ENCODE data around the gene GRID1. TPM values are rescaled to one million over a fixed set of nuclear protein-coding genes. Genes with fewer than 3 reads are reported as not detected.

Gene GRID1
- polyA plus RNA-seq, 1 donor (not counting 4 experiments of a cell fraction or from before 2014, with no cell fraction given): 0.01 TPM

DNA sequence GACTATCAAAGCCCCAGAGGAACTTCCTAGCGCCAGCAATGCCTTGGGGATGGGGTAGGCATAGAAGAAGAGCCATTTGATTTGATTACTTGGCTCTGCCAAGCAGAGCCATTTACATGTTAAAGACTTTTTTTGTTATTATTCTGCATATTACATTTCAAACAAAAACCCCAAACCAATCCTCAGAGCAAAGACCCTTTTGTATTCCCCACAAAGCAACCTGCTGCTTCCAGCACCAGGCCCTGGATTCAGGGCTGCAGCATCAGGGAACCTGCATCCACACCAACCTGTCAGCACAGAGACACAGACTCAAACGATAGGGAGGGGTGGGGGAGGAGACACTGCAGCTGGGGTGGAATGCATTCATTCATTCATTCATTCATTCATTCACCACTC is 73.2 kb downstream of the GRID1 start:
- no peak for FAIRE-seq

DNA sequence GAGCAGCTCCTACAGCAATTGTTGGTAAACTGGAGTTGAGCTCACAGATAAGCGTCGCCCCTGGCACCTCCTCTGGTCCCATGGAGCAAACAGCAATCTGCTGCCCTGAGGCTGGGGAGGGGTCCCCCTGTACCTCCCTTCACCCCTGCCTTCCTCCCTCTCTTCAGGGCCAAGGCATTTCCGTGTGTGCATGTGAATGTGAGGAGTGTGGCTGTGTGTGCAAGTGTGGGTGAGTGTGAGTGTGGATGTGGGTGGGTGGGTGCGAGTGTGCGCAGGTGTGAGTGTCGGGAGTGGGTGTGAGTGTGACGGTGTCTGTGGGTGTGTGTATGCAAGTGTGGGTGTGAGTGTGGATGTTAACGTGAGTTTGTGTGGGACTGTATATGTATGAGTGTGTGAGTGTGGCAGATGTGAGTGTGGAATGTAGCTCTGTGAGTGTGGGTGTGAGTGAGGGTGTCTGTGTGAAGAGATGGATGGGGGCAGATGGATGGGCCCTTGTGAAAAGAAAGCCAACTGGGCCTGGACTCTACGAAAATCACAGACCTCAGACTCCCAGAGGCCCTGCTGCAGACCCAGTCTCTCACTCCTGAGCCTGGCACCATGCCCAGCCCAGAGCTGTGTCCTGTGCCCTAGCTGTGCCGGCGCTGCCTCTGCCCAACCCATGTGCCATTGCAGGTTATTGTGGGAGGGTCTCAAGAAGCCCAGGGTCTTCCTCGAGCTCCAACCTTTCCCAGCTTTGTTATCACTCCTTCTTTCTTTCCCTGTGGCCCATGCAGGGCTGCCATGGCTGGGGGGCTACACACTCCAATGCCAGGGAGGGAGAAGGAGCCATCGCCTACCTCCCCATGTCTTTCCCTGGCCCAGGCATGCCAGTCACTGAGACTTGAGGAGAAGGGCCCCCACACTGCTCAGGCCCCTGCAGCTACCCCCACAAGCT is 73.9 kb downstream of the GRID1 start:
- no peak overlapping the region for H3K27ac ChIP-seq (ENCODE audit: control insufficient read depth, insufficient read depth, low read length)
- H3K79me2 ChIP-seq (ENCODE audit: control insufficient read depth, insufficient read depth, low read length): no peaks in the 10 kb centered on the region
- no peak overlapping the region for H2AFZ ChIP-seq (ENCODE audit: control insufficient read depth, low read length)
- H3K4me2 ChIP-seq (ENCODE audit: control insufficient read depth, extremely low read depth, insufficient read depth, low read depth, low read length): no peak overlapping the region
- no peaks in the 10 kb centered on the region for H4K20me1 ChIP-seq (ENCODE audit: control insufficient read depth, extremely low read depth, insufficient read depth, low read length)
- FAIRE-seq: no peak
- no peaks in the 10 kb centered on the region for H3K27me3 ChIP-seq (ENCODE audit: control insufficient read depth, extremely low read depth, insufficient read depth, low read length)
- no peak for TF ChIP-seq EZH2 (IDR thresholded peaks at IDR 0.05; ENCODE audit: low read length)
- TF ChIP-seq, protein P1, sequence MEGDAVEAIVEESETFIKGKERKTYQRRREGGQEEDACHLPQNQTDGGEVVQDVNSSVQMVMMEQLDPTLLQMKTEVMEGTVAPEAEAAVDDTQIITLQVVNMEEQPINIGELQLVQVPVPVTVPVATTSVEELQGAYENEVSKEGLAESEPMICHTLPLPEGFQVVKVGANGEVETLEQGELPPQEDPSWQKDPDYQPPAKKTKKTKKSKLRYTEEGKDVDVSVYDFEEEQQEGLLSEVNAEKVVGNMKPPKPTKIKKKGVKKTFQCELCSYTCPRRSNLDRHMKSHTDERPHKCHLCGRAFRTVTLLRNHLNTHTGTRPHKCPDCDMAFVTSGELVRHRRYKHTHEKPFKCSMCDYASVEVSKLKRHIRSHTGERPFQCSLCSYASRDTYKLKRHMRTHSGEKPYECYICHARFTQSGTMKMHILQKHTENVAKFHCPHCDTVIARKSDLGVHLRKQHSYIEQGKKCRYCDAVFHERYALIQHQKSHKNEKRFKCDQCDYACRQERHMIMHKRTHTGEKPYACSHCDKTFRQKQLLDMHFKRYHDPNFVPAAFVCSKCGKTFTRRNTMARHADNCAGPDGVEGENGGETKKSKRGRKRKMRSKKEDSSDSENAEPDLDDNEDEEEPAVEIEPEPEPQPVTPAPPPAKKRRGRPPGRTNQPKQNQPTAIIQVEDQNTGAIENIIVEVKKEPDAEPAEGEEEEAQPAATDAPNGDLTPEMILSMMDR (optimal IDR thresholded peaks at IDR 0.05 in 1 of 3, IDR thresholded peaks at IDR 0.05 in 1 of 3, conservative IDR thresholded peaks at IDR 0.05 in 1 of 3; ENCODE audit: extremely low read depth in 1 of 3, insufficient read depth in 2 of 3, low read length in 3 of 3): no peak
- H3K36me3 ChIP-seq (ENCODE audit: control insufficient read depth in 2 of 2, extremely low read depth in 1 of 2, insufficient read depth in 2 of 2, low read length in 2 of 2): no peaks in the 10 kb centered on the region
- H3K9me1 ChIP-seq (ENCODE audit: control insufficient read depth, extremely low read depth, insufficient read depth, low read length): no peaks in the 10 kb centered on the region
- no peak overlapping the region for H3K9ac ChIP-seq (ENCODE audit: control insufficient read depth, extremely low read depth, insufficient read depth, low read length)
- H3K9me3 ChIP-seq (ENCODE audit: control insufficient read depth, low read depth, low read length): no peaks in the 10 kb centered on the region
- no peak for DNase-seq (ENCODE audit: low read depth, low spot score)
- no peaks in the 10 kb centered on the region for H3K4me1 ChIP-seq (ENCODE audit: control insufficient read depth, extremely low read depth, insufficient read depth, low read length)
- H3K4me3 ChIP-seq (ENCODE audit: control insufficient read depth in 2 of 3, extremely low read depth in 1 of 3, insufficient read depth in 2 of 3, low read depth in 1 of 3, low read length in 3 of 3): no peak overlapping the region
- dilution Hi-C loops (cut with MboI; ENCODE audit: extremely low pct_ligation_motif_present, low sequenced_read_pairs): no loop called here

More for the DNA sequence above, 73.2 kb downstream of the GRID1 start:
- no peaks in the 10 kb centered on the region for H3K36me3 ChIP-seq (ENCODE audit: control insufficient read depth in 2 of 2, extremely low read depth in 1 of 2, insufficient read depth in 2 of 2, low read length in 2 of 2)
- no peak overlapping the region for H3K4me3 ChIP-seq (ENCODE audit: control insufficient read depth in 2 of 3, extremely low read depth in 1 of 3, insufficient read depth in 2 of 3, low read depth in 1 of 3, low read length in 3 of 3)
- H3K27ac ChIP-seq (ENCODE audit: control insufficient read depth, insufficient read depth, low read length): no peak overlapping the region
- DNase-seq (ENCODE audit: low read depth, low spot score): no peak
- H3K9me3 ChIP-seq (ENCODE audit: control insufficient read depth, low read depth, low read length): no peaks in the 10 kb centered on the region
- H2AFZ ChIP-seq (ENCODE audit: control insufficient read depth, low read length): no peak overlapping the region
- H4K20me1 ChIP-seq (ENCODE audit: control insufficient read depth, extremely low read depth, insufficient read depth, low read length): no peaks in the 10 kb centered on the region
- TF ChIP-seq, protein P1 (optimal IDR thresholded peaks at IDR 0.05 in 1 of 3, IDR thresholded peaks at IDR 0.05 in 1 of 3, conservative IDR thresholded peaks at IDR 0.05 in 1 of 3; ENCODE audit: extremely low read depth in 1 of 3, insufficient read depth in 2 of 3, low read length in 3 of 3): no peak
- no peak for TF ChIP-seq EZH2 (IDR thresholded peaks at IDR 0.05; ENCODE audit: low read length)
- H3K9ac ChIP-seq (ENCODE audit: control insufficient read depth, extremely low read depth, insufficient read depth, low read length): no peak overlapping the region
- dilution Hi-C loops (cut with MboI; ENCODE audit: extremely low pct_ligation_motif_present, low sequenced_read_pairs): no loop called here
- no peaks in the 10 kb centered on the region for H3K79me2 ChIP-seq (ENCODE audit: control insufficient read depth, insufficient read depth, low read length)
- no peaks in the 10 kb centered on the region for H3K9me1 ChIP-seq (ENCODE audit: control insufficient read depth, extremely low read depth, insufficient read depth, low read length)
- no peak overlapping the region for H3K4me2 ChIP-seq (ENCODE audit: control insufficient read depth, extremely low read depth, insufficient read depth, low read depth, low read length)
- no peaks in the 10 kb centered on the region for H3K4me1 ChIP-seq (ENCODE audit: control insufficient read depth, extremely low read depth, insufficient read depth, low read length)
- H3K27me3 ChIP-seq (ENCODE audit: control insufficient read depth, extremely low read depth, insufficient read depth, low read length): no peaks in the 10 kb centered on the region
